Stimulated activated CD4-positive, alpha-beta T cell treated with anti-CD3 and anti-CD28 coated beads, Interleukin-4, amount 100 ng/mL, for 48 hours (primary cell): ENCODE data around the gene DDI2.

Experiments used
- DNase-seq, 2 donors: peaks; one replicate each; pipeline ENCODE4 v3.0.0-alpha.2; 2020; ENCODE audit warnings: low read depth in 2 of 2

DDI2 gene

DNA sequence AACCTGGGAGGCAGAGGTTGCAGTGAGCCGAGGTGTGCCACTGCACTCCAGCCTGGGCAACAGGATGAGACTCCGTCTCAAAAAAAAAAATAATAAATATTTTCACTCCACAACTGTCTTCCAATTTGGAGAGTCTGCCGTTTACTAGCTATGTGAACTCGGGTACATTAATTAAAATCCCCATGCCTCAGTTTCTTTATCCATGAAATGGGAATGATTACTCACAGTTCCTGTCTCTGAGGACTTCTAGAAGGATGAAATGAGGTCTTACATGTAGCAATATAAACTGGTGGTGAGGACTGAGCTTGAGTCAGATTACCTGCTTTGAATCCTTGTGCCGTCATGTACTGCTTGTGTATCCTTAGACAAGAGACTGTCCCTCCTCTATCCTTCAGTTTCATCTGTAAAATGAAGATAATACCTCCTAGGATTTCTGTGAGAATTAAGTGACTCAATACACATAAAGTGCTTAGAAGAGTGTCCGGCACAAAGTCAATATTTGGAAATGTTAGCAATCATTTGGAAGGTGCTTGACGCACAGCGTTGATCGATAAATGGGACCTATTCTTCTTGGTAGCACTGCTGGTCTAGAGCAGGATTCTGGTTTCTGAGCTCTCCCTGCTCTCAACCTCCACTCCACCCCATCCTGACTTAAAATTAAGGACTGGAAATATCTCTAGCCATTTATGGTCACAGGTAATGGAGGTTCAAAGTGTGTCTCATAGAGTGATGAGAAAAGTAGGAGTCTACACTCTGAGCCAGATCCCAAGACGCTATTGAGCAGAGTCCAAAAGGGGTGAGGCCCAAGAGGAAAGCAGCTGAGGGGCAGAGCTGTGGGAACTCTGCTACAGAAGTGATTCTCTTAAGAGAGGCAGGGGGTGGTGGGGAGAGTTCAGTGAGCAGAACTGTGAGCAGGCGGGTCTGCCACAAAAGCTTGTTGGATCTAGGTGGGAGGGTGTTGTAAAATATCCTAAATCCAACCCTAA lies 11.6 kb upstream of the DDI2 start:
- DNase-seq = no peak

DNA sequence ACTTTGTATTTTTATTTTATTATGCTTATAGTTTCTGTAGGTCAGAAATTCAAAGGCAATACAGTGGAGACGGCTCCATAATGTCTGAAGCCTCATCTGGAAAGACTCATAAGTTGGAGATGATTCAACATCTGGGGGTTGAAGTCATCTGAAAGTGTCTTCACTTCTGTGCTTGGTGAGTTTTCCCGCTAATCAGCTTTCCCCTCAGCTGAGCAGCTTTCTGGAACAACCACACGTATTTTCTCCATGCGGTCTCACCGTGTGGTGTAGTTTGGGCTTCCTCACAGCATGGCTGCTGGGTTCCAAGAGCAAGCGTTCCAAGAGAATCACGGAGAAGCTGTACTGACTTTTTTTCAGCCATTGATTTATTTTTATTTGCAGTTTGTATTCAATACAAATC lies 7.6 kb upstream of the DDI2 start:
- no peak for DNase-seq

DNA sequence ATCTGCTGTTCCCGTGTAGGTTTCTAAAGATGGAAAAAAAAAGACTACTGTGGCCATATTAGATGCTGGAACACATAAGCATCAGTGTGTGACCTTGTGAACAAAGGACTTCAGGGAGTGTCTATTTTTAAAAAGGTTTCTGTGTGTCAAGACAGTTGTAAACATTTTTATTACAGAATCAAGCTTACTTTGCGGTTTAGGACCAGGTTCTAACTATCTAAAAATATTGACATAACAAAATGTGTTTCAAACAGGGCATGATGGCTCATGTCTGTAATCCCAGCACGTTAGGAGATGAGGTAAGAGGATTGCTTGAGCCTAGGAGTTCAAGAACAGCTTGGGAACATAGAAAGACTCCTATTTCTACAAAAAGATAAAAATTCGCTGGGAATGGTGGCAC lies 7.1 kb upstream of the DDI2 start:
- no peak for DNase-seq

DNA sequence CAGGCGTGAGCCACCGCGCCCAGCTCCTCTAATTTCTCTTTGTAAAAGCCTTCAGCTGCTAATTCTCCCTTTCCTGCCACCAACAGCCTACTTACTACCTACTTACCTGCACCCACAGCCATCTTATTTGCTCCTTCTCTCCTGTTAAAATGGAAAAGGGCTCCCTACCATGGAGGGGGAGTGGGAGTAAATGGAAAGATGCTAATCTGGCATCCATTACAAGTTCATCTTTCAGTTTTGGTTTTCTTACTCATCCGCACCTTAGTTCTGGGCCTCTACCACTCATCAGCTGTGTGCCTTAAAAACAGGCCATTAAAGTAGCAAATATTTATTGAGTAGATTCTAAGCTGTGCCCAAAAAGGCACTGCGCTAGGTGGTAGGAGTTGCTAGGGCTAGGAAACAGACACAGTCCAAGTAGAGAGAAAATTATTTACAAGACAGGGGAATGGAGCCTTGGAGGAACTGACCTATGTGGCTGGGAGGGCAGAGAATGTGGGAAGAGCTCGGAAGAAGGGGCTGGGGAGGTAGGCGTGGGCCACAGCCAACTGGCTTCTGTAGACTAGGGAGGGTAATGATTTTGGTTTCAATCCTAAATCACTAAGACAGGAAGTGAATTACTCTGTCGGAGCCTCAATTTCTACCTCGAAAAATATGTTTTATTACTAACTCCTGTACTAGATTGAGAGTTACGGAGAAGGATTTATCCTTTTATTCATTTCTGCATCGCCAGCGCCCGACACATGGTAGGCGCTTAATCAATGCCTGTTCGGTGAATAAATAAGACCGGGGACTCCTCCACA lies 685 bp upstream of the DDI2 start:
- DNase-seq = peak in 1 of 2 donors; percentile 5

DNA sequence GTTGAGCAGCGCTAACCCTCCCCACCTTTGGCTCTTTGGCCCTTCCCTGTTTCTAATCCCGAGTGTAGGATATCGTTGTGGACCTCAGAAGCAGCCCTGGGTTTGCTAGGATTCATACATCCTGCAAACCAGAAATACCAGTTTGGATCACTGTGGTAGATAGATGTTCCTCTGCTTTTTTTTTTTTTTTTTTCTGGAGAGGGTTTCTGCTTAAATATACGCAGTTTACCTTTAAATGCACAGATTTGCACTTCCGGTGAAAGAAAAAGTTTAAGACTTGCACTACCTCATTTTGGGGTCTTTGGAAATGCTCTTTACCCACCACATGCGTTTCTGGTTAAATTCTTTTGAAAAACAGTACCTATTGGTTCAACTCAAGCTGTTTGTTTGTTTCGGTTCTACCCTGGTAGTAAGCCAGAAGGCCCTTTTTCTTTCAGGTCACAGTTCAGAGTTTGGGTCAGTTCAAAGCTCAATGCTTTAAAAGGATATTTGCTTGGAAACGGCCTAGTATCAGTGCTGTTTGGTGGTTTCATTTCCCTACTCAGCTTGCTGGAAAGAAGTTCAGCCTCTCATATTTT lies 908 bp downstream of the DDI2 start:
- no peak for DNase-seq

DNA sequence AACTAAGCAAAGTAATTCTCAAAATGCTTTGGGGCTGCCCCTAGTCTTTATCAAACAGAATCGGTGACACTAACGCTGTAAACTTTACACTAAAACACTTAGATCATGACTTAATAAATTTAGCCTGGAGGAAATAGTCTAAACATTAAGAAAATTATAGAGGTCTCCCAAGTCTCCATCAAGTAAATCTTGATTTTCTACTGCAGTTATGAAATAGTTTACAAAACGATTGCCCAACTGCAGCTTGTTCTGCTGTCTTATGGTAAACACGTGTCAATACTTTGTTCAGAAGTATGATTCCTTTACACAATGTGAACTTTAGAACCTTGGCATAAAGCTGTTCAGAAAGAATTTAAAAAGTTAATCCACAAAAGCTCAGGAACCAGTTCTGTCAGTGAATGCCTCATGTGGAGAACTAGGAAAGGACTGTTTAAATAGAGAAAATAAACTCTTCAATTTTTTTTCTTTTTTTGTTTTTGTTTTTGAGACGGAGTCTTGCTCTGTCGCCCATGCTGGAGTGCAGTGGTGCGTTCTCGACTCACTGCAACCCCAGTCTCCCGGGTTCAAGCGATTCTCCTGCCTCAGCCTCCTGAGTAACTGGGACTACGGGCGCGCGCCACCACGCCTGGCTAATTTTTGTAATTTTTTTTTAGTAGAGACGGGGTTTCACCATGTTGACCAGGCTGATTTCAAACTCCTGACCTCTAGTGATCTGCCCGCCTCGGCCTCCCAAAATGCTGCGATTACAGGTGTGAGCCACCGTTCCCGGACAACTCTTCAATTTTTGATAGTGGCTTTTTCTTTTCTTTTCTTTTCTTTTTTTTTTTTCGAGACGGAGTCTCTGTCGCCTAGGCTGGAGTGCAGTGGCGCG lies 1.6 kb downstream of the DDI2 start:
- no peak for DNase-seq

DNA sequence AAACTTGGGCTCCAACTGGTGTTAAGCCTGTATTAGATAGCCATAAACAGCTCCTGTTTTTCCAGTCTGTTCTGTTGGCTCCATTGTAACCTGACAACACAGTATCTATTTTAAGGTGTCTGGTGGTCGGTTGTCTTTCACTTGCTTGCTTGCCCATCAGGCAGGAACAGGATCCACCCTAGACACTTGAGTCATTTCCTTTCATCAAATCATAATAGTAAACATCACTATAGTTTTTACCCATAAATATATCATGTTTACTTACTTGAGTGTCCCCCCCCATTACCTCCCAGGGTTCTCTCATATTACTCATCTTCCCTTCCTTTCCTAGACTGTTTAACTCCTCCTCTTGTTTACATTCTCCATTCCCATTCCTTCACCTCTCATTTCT lies 2.9 kb downstream of the DDI2 start:
- no peak for DNase-seq

DNA sequence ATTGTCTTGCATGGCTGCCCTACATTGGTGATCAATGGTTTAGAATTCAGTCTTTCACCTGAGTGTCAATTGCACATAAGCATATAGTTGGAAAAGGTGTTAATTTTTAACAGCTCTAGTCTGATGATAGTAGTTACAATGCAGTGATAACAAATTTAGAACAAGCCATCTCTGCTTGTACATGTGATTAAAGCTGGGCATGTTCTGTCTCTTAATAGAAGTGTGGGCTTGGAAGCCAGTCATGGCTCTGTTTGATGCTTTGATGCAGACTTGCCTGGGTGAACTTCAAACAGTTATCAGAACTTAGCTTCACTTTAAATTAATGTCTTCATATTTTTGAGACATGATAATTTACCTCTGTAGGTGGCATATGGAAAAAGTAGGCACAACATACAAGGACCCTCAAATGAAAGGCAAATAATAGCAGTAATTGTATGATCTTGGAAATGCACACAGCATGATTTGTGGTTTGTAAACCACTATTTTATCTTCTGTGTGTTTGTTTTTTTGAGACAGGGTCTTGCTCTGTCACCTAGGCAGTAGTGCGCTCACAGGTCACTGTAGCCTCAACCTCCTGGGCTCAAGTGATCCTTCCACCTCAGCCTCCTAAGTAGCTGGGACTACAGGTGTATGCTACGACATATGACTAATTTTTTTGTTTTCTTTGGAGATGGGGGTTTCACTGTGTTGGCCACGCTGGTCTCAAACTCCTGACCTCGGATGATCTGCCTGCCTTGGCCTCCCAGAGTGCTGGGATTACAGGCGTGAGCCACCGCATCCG lies 3.8 kb downstream of the DDI2 start:
- DNase-seq = no peak

DNA sequence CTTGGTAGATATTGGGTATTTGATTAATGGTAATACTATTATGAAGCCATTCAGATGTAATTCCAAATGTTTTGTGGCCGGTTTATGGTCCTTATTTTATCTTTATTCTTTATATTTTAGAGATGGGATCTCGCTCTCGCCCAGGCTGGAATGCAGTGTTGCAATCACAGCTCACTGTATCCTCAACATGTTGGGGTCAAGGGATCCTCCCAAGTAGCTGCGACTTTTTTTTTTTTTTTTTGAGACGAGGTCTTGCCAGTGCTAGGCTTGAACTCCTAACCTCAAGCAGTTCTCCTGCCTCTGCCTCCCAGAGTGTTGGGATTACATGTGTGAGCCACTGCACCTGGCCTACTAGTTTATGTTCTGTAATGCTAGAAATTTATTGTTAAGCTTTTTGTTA lies 4.7 kb downstream of the DDI2 start:
- no peak for DNase-seq

DNA sequence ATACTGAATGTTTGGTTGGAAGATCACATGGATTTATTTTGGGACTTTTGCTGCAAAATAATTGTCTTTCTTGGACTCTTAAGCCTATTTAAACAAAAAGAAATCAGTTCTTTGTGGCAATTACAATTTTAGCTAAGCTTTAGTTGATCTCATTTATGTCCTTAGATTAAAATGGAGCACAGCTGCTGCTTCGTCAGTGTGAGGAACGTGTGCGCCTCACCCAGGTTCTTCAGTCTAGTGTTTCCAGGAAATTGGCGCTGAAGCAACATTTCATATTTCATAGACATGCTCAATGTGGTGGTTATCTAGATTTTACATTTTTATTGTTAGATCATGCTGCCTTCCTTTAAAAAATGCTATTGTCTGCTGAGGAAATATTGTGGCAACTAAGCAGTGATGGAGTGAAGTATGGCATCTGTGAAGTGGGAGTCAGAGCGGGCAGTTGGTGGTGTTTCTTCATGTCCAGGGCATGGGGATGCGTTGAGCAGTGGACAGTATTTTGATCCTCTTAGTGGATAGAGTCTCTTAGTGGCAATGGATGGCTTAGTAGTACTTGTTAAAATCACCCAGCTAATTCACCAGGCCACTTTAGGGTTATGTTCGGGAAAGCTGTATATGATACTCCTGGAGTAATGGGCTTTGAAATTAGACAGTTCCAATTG lies 5.6 kb downstream of the DDI2 start:
- no peak for DNase-seq

DNA sequence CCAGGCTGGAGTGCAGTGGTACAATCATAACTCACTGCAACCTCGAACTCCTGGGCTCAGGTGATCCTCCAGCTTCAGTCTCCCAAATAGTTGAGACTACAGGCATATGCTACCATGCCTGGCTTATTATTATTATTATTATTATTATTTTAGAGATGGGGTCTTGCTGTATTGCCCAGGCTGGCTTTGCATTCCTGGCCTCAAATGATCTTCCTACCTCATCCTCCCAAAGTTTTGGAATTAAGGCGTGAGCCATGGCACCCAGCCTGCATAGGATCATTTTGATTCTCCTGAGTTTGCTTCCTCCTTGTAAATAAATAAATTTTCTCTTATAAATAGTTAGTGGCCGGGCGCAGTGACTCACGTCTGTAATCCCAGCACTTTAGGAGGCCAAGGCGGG lies 6.2 kb downstream of the DDI2 start:
- no peak for DNase-seq

DNA sequence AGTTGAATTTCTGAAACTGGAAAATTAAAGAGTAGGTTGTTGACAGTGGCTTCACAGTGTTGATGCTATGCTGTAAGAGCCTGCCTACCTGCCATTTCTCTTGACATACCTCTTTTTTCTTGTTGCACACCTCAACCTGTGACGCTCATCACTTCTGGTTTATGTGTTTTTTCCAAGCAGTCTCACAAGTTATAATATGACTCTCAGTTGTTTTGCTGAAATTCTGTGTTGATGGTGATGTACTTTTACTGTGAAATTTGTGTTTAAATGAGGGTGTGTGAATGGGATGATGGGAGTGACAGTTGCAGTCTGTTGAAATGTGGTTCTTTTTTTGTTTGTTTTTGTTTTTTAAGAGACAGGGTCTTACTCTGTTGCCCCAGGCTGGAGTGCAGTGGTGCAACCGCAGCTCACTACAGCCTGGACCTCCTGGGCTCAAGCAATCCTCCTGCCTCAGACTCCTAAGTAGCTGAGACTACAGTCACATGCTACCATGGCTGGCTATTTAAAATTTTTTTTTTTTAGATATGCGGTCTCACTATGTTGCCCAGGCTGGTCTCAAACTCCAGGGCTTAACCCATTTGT lies 7.0 kb downstream of the DDI2 start:
- no peak for DNase-seq

DNA sequence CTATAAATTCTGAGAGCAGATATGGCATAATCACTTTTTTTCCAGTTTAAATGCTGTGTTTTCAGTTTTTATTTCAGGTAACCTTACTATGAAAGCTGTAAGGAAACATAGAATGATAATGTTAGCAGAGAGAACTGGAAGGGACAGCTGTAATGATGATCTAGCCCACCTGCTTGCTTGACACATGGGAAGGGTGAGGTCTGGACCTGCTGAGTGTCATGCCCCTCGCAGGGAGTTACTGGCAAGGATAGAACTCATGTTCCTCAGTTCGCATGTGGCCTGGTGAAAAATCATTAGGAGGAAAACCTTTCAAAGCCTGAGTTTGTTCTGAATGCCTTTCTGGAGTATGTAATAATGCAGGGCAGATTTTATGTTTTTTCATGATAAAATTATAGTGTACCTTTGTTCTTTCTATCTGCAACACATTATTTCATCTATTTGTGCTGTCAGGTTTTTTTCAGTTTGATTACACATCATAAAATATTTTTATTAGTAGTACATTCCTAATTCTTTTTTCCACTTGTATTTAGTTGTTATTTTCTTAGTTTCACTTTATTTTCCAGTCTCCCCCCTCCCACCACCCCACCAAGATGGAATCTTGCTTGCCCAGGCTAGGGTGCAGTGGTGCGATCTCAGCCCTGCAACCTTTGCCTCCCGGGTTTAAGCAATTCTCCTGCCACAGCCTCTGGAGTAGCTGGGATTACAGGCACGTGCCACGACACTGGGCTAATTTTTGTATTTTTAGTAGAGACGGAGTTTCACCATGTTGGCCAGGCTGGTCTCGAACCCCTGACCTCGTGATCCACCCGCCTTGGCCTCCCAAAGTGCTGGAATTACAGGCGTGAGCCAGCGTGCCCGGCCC lies 8.0 kb downstream of the DDI2 start:
- DNase-seq = no peak

DNA sequence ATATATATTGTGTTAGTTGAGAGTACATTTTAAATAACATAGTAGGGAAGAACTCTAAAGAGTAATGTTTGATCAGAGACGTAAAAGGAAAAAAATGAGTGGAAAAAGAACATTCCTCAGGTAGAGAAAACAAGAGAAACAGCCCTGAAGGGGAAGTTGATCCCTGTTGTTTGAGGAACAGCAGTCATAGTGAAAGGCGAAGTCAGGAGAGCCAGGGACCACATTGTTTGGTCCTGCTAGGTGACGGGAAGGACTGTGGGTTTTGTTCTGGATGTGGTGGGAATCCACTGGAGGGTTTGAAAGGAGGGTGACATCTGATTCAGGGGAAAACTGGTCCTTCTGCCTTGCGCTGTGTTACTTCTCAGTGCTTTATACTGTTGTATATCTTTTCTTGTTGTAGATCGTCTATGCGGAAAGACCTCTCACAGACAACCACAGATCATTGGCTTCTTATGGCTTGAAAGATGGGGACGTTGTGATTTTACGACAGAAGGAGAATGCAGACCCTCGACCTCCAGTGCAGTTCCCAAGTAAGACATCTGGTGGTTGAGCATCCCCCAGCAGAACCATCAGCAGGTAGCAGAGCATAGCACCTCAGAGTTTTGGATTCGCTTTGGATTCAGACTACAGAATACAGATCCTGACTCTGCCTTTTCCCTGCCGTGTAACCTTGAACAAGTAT lies 9.2 kb downstream of the DDI2 start:
- DNase-seq = no peak

DNA sequence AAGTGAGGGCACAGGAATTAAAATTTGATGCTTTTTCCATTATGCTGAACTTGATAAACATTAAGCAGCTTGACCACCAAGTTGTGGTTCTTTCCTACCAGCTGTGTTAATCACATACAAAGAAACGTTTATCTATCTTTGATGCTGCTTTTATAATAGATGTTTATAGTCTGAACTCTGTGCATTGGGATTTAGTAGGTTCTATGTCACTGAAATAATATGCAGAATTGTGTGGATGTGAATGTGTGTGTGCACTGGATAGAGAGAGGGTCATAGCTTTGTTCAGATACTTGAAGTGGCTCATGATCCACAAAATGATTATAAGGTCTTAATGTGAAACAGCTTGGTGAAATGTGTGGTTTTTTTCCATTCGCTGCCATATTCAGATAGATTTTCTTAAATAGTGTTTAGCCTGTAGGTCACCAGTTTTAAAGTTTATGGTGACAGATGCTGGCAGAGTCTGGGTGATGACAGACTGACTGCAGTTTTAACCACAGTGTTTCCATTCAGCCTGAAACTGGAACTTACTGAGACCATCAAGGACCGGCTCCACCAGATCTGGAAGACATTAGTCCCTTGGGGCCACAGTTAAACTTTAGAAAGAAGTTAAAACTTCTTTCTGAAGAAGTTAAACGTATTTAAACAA lies 10.2 kb downstream of the DDI2 start:
- DNase-seq = no peak

DNA sequence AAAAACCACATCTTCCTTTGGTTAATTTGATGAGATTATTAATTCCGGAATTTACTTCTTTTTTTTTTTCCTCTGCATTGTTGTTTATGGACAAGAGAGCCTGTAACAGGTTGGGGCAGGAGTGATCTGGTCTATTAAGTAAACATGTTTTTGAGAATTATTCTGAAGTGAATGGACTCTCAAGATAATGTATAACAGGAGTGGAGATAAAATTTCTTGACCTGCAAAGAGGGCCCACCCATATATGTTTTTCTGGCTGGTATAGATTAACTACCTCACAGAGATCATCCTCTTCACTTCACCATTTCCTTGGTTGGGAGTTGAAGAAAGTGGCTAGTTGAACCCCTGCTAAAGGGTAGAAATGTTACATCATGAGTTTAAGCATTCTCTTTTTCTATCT lies 10.7 kb downstream of the DDI2 start:
- DNase-seq = no peak

DNA sequence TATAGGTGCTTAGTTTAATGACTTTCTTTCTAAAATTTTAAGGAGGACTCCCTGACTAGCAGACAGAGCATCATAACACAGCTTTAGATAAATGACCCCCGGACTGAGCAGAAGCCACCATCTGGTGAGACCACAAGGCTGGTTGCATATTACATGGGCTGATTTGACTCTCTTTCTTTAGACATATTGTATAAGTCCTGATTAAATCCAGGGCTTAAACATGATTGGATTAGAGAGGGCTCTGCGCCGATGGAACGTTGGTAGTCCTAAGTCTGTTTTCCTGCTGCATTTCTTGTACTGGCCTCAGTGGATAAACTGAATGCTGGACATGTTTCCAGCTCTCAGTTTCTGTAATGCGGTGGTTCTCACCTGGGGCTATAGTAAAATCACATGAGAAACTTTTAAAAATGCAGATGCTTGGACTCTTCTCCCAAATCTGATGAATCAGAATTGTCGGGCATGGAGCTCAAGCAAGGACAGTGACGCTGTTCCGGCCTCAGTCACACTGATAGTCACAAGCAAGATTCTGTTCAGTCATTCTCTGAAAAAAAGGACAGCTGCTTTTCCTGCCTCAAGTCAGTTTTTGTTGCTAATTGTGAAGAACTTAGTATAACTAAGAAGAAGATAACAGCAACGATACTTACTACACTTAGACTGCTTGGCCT lies 16.6 kb downstream of the DDI2 start:
- no peak for DNase-seq
